ENCODE measurements around the gene ORC3. TPM values are rescaled to one million over a fixed set of nuclear protein-coding genes. Genes with fewer than 3 reads are reported as not detected.
"Not testable (repeated sequence)": the region's sequence is repeated elsewhere in the genome, so short reads cannot be mapped to it uniquely, and the experiment has no call there.

Gene ORC3
- total RNA-seq, 1 donor from 2014 or later, result 49.9 TPM

GRCh38 chr6:87600576-87600975, 10.6 kb downstream of the ORC3 start:
- no peak for DNase-seq

GRCh38 chr6:87606199-87606598, 16.3 kb downstream of the ORC3 start:
- no peak for DNase-seq

- no peak for DNase-seq
Observed at GRCh38 chr6:87608802-87609201, 18.9 kb downstream of the ORC3 start.

- not testable (repeated sequence) for DNase-seq
Observed at GRCh38 chr6:87613018-87613417, 23.1 kb downstream of the ORC3 start.

- no peak for DNase-seq
Observed at GRCh38 chr6:87617405-87617804, 27.5 kb downstream of the ORC3 start.

GRCh38 chr6:87618531-87618930, 28.6 kb downstream of the ORC3 start:
- DNase-seq, result no peak

GRCh38 chr6:87623248-87623647, 33.3 kb downstream of the ORC3 start:
- no peak for DNase-seq

GRCh38 chr6:87628424-87628823, 38.5 kb downstream of the ORC3 start:
- no peak for DNase-seq

- DNase-seq, result no peak
Observed at GRCh38 chr6:87628881-87629280, 38.9 kb downstream of the ORC3 start.

GRCh38 chr6:87630746-87631145, 40.8 kb downstream of the ORC3 start:
- DNase-seq, result no peak

- DNase-seq, result no peak
Observed at GRCh38 chr6:87633851-87634250, 43.9 kb downstream of the ORC3 start.

GRCh38 chr6:87636315-87636714, 46.4 kb downstream of the ORC3 start:
- no peak for DNase-seq

GRCh38 chr6:87637106-87637505, 47.2 kb downstream of the ORC3 start:
- no peak for DNase-seq

GRCh38 chr6:87639373-87639772, 49.4 kb downstream of the ORC3 start:
- no peak for DNase-seq

GRCh38 chr6:87641065-87641692, 51.2 kb downstream of the ORC3 start:
- DNase-seq, result no peak

GRCh38 chr6:87645080-87645479, 55.1 kb downstream of the ORC3 start:
- DNase-seq, result no peak

GRCh38 chr6:87653074-87653962, 63.4 kb downstream of the ORC3 start:
- no peak for DNase-seq

GRCh38 chr6:87654122-87654521, 64.2 kb downstream of the ORC3 start:
- no peak for DNase-seq

GRCh38 chr6:87654875-87655454, 65.0 kb downstream of the ORC3 start:
- no peak for DNase-seq

GRCh38 chr6:87655824-87656223, 65.9 kb downstream of the ORC3 start:
- DNase-seq, result no peak

- DNase-seq, result no peak
Observed at GRCh38 chr6:87656857-87657256, 66.9 kb downstream of the ORC3 start.

GRCh38 chr6:87658516-87658915, 68.6 kb downstream of the ORC3 start:
- DNase-seq, result no peak

- DNase-seq, result no peak
Observed at GRCh38 chr6:87660226-87660911, 70.4 kb downstream of the ORC3 start.

Measured in occipital lobe (tissue), 2 donors.